Measurements from ENCODE around the gene HSPA1A.

Gene HSPA1A

DNA sequence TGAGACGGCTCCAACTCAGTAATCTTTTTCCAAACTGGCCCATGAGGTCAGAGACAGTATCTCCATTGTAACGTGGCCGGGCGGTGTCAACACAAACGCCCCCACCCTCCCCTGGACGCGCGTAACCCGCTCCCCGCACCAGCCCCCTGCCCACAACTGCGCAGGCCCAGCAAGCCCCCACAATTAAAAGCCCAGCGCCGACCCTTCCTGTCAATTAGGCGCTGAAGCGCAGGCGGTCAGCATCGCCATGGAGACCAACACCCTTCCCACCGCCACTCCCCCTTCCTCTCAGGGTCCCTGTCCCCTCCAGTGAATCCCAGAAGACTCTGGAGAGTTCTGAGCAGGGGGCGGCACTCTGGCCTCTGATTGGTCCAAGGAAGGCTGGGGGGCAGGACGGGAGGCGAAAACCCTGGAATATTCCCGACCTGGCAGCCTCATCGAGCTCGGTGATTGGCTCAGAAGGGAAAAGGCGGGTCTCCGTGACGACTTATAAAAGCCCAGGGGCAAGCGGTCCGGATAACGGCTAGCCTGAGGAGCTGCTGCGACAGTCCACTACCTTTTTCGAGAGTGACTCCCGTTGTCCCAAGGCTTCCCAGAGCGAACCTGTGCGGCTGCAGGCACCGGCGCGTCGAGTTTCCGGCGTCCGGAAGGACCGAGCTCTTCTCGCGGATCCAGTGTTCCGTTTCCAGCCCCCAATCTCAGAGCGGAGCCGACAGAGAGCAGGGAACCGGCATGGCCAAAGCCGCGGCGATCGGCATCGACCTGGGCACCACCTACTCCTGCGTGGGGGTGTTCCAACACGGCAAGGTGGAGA is at the start of gene HSPA1A, which contains the start of gene HSPA1L:
Gene HSPA1A, plus strand, starts transcription at position 519 of the 814 bp plus-strand sequence. Its CDS starts 214 bp downstream, at position 733.
Gene HSPA1L, minus strand, starts transcription at position 259 of the 814 bp plus-strand sequence. CDS start 3,311 bp downstream, outside the sequence.
- peak; percentile 95 for DNase-seq

DNA sequence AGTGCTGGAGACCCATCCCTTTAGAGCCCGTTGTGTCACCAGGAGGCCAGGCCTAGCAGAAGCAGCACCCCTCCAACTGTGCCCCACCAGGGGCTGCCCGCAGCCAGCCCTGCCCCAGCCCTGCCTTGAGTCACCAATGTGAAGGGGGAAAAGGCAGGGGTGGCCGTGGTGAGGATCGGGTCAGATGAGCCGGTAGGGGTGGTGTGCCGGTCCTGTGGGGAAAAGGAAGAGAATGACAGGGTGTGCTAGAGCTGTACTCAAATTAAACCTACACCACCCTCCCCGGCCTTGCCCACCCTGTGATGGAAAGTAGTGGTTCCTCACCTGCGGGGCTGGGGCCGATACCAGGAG is 49.8 kb upstream of the HSPA1A start:
- no peak for DNase-seq

DNA sequence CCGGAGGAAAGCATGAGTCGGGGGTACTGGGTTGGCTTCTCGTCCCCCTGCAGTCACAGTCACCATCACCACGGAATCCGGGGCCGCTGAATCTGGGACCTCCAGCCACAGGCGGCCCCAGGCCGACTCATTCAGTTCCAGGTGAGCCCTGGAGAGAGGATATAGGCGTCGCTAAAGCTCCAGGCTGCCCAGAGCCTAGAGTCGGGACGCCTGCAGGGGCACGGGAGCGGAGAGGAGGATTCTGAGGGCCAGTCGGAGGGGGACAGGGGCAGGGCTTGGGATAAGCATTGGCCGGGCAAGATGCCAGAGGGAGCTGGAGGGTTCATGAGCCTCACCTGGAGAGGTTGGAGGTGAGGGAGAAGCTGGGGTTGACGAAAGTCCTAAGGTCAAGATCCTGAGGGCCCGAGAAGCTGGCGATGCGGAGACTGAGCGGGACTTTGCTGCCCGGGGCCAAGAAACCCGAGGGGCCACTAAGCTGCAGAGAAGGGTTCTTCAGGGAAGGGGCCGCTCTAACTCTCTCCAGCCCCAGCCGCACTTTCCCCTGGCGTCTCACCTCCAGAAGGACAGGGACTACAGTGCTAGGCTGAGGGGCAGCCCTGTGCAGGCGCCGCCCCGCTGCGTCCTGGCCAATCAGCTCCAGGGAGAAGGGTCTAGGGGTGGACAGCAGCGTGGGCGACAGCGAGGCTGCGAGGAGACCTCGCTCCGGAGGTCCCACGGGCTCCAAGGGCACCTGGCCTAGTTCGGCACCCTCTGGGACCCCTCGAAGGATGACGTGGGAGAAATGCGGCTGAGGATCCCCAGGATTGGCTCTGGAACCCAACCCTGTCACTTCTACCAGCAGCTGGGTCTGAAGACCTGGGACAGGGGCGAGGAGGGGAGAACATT is 49.2 kb upstream of the HSPA1A start:
- DNase-seq = no peak

DNA sequence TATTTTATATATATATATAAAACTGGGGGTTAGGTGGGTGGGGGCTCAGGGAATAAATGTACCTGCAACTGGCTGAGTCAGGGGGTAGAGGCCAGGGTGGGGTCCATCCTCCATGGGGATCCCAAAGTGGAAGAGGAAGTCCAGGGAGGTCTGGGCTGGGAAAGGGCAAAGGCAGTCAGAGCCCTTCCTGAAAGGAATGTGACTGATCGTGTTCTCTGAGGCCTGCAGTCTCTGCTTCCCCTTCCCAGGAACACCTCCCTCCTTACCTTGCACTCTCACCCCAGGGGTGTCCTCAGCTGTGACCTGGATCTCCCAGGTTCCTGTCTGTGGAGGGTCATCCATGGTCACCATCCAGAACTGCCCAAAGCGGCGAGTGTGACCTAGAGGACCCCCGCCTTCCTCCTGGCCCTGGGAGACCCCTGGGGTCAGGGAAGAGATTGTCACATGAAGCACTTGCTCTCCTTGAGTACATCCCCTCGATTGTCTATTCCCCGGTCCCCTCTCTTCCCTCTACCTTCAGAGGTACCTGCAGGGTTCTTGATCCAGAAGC is 48.2 kb upstream of the HSPA1A start:
- no peak for DNase-seq

DNA sequence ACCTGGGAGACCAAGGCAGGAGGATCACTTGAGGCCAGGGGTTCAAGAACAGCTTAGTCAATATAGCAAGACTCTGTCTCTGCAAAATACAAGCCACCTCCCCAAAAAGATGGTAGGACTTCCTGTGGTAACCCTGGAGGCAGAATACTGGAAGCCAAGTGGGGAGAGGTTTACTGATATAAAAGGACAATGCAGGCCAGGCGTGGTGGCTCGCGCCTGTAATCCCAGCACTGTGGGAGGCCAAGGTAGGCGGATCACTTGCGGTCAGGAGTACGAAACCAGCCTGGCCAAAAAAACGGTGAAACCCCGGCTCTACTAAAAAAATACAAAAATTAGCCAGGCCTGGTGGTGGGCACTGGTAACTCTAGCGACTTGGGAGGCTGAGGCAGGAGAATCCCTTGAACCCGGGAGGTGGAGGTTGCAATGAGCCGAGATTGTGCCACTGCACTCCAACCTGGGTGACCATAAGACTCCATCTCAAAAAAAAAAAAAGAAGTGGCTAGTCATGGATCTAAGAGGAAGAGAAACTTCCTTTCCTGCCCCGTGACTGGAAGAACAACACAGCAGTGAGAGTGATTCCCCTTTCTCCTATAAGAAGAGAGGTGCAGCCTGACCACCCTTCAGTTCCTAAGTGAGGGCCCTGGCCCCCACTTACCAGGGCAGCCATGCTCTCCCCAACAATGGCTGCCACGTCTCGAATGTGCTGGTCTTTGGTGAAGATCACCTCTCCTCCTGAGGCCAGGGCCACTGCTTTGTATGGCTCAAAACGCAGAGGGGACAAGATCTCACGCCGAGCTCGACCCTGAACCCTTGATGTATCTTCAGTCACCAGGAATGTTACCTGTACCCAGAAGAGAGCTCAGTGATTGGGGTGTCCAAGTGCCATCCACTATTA is 46.7 kb upstream of the HSPA1A start:
- no peak for DNase-seq

DNA sequence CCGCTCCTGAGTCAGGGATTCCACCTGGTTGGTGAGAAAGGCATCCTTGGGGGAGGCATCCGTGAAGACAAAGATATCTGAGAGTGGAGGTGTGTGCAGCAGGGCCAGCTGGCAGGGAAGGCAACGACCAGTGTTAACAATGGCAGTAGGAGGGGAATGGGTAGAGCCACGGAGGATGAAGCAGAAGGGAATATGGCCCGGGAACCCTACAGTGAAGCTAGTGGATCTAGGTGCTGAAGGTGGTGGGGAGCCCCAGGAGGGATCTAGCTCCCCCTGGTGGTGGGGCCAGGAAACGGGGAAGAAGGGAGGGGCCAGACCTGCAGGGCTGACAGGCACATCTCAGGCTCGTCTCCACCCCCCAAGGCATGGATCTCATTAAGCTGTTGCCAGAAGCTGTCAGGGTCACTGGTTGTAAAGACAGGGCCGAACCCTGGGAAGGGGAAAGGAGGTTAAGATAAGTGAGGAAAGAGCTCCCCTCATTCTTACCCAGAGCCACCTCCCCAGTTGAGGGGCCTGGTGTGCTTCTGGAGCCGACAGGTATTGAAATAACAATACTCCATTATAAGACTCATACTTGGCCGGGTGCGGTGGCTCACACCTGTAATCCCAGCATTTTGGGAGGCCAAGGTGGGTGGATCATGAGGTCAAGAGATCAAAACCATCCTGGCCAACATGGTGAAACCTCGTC is 45.5 kb upstream of the HSPA1A start:
- no peak for DNase-seq

DNA sequence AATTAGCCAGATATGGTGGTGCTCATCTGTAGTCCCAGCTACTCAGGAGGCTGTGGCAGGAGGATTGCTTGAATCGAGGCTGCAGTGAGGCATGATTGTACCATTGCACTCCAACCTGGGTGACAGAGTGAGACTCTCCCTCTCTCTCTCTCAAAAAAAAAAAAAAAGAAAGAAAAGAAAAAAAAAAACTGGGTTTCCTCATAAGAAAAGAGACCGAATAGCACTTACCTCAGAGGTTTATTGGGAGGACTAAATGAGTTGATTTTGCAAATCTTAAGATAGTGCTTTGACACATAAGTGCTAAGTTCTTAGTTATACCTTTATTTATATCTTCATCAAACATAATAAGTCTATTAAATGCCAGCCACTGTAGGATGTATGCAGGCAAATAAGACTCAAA is 44.5 kb upstream of the HSPA1A start:
- DNase-seq = no peak

DNA sequence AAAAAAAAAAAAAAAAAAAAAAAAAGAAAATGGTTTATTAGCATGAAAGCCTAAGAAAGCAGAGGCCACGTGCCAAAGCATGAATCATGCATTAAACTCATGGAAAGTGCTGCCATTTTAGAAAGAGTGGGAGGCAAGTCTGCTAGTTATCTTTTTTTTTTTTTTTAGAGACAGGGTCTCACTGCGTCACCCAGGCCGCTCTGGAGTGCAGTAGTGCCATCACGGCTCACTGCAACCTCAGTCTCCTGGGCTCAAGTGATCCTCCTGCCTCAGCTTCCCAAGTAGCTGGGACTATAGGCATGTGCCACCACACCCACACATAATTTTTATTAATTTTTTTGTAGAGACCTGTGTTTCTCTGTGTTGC is 43.4 kb upstream of the HSPA1A start:
- DNase-seq = no peak

DNA sequence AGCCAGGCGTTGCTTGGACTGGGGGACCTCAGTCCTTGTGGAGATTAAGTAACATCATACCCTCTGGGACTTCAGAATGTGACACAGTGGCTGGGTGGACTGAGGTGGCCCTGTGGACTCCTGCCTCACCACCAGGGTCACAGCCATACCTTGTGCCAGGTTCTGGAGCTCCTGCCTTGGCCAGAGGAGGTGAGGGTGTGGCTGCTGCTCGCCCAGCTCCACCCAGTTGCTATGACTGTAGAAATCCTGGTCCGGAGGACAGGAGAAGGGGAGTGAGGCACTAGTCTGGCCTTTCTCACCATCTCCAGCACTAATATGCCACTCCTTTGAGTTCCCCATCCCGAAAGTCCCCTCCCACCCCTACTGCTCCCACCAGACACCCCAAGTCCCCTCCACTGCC is 40.2 kb upstream of the HSPA1A start:
- no peak for DNase-seq

DNA sequence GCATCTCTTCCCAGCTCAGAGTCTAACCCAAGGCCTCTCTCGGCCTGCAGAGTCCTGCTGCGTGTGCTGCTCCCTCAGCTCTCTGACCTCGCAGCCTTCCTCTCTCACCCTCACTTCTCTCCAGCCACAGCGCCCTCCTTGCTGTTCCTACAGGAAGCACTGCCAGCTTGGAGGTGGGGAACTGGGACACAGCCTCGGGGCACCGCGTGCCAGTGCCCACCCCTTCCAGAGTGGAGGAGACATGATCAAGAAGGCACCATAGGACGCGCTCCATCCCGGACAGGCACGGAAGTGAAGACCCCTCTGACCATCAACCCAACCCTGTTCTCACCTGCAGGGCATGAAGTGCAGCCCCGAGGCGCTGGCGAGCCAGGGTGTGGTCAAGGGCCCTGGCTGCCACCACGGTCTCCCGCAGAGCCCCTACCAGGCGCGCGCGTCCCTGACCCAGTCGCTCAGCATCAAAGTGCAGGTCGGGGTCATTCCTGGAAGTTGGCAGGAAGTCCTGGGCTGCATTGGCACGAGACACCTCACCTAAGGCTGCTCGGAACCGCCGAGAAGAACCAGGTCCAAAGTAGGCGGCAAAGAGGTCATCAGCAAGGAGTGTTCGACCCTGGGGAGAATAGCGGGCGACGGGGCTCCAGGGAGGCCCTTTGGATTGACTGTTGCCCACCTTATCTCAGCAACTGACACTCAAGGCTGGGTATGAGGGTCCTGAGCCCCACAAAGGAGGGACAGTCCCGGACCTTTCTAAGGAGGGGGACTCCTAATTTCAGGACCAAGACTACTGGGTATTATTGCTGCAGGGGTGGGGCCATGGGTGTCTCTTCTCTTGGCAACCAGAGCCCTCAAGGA is 39.5 kb upstream of the HSPA1A start:
- DNase-seq = no peak

DNA sequence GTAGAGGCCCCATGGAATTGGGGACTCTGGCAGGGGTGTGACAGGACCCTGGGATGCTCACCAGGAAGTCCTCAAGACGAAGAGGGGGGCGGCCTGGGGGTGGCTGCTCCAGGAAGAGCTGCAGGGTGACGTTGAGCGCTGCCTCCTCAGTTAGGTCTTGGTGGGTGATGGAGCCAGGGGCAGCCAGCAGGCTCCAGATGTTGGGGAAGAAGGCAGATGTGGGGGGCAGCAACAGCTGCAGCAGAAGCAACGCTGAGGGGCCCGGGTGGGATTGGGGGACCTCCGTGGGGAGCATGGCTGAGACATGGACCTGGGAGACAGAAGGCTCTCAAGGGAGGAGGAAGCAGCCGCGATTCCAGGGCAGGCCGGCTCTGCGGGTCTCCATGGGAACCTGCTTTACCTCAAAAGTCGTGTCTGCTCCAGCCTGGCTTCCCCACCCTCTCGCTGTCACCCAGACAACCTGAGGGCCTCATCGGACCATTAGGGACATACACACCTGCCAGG is 38.8 kb upstream of the HSPA1A start:
- DNase-seq = no peak

DNA sequence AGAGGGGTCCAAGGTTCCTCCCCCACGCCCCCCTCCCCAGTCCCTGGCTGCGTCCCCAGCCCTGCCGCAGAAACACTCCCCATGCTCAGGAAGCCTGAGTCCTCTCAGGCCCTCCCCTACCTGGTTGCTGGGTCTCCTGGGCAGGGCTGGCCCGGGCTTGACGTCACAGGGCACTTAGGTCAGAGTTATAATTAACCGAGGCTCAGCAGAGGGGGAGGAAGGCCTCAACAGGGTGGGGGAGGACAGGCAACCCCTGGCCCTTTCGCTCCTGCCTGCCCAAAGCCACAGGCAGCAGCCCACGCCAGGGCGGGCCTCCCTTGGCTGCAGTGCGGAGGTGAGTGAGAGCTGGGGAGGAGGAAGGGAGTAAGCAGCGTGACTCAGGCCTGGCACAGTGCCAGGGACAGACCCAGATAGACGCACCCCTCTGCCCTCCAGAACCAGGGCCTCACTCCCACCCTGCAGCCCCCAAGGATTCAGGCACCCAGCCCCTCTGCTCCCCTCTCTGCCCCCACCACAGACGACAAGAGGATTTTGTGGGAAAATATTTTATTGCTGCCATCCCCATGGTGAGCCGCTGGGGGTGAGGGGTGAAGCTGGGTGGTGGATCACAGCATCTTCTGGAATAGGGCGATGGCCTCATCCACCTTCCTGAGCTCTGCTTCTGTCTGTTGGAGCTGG is 38.2 kb upstream of the HSPA1A start, which contains the start of gene VWA7:
Gene VWA7, minus strand, starts transcription at position 340 of the 678 bp plus-strand sequence. CDS start 549 bp downstream, outside the sequence.
- peak; percentile 51 for DNase-seq

DNA sequence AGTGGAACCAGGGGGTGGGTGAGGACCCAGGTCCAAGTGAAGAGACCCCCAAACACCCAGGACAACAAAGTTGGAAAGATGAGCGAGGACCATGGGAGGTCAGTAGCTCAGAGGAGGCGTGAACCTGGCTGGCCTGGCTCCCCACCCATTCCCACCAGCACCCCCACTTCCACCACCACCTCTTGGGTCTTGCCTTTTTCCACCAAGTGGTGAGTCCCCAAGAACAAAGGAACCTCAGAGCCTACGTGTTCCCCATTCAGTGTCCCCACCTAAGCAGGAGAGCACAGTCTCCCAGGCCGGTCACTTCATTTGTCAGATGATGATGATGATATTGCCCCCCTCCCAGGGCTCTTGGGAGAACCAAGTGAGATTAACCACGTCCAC is 37.7 kb upstream of the HSPA1A start:
- DNase-seq = no peak

DNA sequence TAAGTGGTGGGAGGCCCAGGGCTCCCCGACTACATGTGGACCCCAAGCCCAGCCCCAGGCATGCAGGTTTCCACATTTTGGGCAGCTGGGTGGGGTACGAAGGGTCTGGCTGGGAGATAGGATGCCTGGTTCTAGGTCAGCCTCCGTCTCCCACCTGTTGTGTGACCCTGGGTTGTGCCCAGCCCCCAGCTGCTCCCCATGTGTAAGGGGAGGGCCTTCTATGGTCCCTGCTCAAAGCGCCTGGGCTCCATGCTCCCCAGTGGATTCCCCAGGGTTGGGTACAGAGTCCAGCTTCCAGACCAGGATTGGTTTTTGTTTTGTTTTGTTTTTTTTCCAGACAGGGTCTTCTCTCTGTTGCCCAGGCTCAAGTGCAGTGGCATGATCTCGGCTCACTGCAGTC is 37.1 kb upstream of the HSPA1A start:
- DNase-seq = no peak

DNA sequence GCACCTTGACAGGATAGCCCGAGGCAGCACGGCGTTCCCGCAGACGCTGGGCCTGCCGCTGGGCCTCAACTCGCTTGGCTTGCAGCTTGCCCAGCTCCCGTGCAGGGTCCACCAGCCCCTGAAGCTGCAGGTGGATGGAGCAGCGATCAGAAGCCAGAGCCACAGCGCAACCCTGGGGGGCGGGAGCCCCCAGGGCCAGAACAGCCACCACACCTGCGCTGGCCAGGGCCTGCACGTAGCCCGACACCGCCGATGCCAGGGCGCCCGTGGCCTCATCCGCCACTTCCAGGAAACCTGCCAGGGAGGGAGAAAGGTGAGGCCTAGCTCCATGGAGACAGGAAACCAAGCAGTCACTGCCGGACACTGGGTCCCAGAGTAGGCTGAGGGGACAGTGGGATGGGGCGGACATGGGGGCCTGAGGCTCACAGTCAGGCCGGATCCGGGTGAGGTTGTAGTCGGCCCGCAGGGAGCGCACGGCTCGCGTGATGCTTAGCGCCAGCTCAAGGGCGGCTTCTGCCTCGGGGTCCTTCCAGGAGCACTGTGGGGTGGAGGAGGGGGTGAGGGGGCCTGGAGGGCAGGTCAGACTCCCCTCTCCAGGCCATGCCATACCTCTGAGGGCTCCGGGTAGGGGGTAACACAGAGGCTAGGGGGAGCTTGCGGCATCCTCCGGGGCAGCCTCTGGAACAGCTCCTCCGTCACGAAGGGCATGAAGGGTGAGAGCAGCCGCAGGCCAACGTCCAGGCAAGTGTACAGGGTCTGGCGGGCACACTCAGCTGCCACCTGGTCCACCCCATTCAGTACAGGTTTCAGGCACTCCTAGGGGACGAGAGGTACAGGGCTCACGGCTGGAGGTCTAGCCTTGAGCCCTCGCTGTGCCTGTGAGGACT is 36.1 kb upstream of the HSPA1A start:
- DNase-seq = no peak

DNA sequence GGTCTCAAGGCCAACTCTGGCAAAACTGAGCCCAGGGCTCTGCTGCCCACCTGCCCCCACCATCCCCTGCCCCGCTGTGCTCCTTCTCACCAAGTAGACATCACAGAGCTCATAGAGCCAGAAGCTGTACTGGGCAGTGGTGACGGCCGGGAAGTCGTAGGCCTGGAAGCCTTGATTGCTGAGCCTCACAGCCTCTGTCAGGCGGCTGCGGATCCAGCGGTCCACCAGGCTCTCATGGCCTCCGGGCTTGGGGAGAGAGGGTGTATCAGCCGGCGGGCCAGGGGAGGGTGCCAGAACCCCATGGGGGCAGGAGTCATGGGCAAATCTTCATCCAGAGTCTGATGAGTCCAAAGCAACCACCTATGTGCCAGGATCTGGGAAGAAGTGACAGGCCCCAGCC is 35.4 kb upstream of the HSPA1A start:
- no peak for DNase-seq

DNA sequence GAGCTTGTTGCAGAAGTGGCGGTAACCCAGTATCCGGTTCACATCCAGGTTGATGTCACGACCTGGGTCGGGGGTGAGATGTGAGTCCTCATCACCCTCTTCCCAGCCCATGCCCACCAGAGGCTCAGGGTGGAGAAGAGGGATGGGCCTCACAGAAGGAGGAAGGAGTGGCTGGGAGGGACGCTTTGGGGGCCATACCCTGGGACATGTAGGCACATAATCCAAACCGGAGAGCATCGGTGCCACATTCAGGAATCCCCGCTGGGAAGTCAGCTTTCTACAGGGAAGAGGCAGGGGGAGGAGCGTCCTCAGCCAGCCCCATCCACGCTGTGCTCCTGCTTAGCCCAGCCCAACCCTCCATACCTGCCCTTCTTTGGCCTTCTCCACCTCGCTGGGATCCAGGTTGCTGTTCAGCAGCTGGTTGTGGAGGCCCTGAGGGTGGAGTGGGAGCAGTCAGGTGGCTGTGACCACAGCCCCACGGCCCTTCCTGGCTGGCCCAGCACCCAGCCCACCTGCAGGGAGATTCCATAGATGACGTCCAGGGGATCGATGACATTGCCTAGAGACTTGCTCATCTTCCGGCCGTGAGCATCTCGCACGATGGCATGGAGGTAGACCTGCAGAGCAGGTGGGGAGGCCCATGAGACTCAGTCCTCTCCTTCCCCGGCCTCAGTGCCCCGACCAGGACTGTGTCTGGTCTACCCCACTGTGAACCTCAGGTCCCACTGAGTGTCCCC is 34.7 kb upstream of the HSPA1A start:
- no peak for DNase-seq

Measured in SHP77 treated with DMSO at 0.1 percent for 48 hours (cell line).